GM12872 (cell line): ENCODE measurements around the gene UNKL.

ENCODE experiments used
- CTCF ChIP-seq: IDR thresholded peaks from 3 replicates; pipeline ENCODE4 v1.5.1; 2011; ENCODE audit warnings: low read depth, mild to moderate bottlenecking, low read length, moderate library complexity; ENCODE audit not compliant: insufficient read depth

Gene UNKL

GRCh38 chr16:1401758-1402154 lies 12.7 kb downstream of the UNKL start:
- no peak for TF ChIP-seq CTCF

- TF ChIP-seq CTCF = no peak
These were observed 13.3 kb downstream of the UNKL start for GRCh38 chr16:1401061-1401757.

GRCh38 chr16:1398826-1399581 lies 15.5 kb downstream of the UNKL start:
- TF ChIP-seq CTCF = no peak

GRCh38 chr16:1398351-1398750 lies 16.2 kb downstream of the UNKL start:
- TF ChIP-seq CTCF = no peak

- TF ChIP-seq CTCF = no peak
These were observed 16.7 kb downstream of the UNKL start for GRCh38 chr16:1397779-1398178.

GRCh38 chr16:1395444-1396031 lies 19.0 kb downstream of the UNKL start:
- TF ChIP-seq CTCF = no peak

GRCh38 chr16:1394367-1394951 lies 20.0 kb downstream of the UNKL start:
- no peak for TF ChIP-seq CTCF
